NB4 (cell line): ENCODE data around the gene CRTAP.
"Not testable (repeated sequence)": the region's sequence is repeated elsewhere in the genome, so short reads cannot be mapped to it uniquely, and the experiment has no call there.

Experiments
- DNase-seq: peaks from one replicate; pipeline ENCODE4 v3.0.0; 2010; ENCODE audit warnings: low read depth
- H3K4me3 ChIP-seq: one replicate; pipeline ENCODE4 v1.5.1; 2011; ENCODE audit warnings: mild to moderate bottlenecking, low read depth, low read length, moderate library complexity
- MYC ChIP-seq: IDR thresholded peaks from 2 replicates; pipeline ENCODE4 v1.6.1; 2011; ENCODE audit warnings: low read depth, low read length
- POLR2A ChIP-seq: IDR thresholded peaks from 2 replicates; pipeline ENCODE4 v1.6.1; 2011; ENCODE audit warnings: mild to moderate bottlenecking; ENCODE audit not compliant: insufficient read length; ENCODE audit errors: extremely low read depth
- TF ChIP-seq, protein P1 (sequence below): IDR thresholded peaks from 2 replicates; pipeline ENCODE4 v1.6.1; 2011; ENCODE audit warnings: low read depth, low read length
- TF ChIP-seq, protein P2 (sequence below): IDR thresholded peaks from one replicate; pipeline ENCODE4 v1.5.1; 2012; ENCODE audit warnings: low read depth, low read length

The CRTAP gene

DNA sequence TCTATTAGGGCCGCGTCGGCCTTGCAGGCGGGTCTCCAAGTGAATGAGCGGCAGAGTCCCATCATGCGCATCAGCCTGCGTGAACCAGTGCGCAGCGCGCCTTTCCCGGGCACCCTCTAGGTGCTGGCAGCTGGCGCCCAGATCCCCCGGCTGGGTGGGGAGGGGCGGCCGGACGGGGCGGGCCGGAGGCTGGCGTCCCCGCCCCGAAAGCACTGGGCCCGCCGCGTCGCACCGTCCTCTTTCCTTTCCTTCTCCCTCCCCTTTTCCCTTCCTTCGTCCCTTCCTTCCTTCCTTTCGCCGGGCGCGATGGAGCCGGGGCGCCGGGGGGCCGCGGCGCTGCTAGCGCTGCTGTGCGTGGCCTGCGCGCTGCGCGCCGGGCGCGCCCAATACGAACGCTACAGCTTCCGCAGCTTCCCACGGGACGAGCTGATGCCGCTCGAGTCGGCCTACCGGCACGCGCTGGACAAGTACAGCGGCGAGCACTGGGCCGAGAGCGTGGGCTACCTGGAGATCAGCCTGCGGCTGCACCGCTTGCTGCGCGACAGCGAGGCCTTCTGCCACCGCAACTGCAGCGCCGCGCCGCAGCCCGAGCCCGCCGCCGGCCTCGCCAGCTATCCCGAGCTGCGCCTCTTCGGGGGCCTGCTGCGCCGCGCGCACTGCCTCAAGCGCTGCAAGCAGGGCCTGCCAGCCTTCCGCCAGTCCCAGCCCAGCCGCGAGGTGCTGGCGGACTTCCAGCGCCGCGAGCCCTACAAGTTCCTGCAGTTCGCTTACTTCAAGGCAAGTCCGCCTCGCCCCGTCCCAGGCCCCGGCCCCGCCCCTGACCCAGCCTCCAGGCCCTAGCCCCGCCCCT, at the start of gene CRTAP:
Gene CRTAP, plus strand, starts transcription at position 243 of the 850 bp plus-strand sequence. Its CDS starts 64 bp downstream, at position 307.
- TF ChIP-seq, protein P1, sequence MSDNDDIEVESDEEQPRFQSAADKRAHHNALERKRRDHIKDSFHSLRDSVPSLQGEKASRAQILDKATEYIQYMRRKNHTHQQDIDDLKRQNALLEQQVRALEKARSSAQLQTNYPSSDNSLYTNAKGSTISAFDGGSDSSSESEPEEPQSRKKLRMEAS: peak; percentile 59; the same call in 1 of the 2 replicates
- no peak; the same call in 1 of the 2 replicates for TF ChIP-seq MYC
- TF ChIP-seq, protein P2, sequence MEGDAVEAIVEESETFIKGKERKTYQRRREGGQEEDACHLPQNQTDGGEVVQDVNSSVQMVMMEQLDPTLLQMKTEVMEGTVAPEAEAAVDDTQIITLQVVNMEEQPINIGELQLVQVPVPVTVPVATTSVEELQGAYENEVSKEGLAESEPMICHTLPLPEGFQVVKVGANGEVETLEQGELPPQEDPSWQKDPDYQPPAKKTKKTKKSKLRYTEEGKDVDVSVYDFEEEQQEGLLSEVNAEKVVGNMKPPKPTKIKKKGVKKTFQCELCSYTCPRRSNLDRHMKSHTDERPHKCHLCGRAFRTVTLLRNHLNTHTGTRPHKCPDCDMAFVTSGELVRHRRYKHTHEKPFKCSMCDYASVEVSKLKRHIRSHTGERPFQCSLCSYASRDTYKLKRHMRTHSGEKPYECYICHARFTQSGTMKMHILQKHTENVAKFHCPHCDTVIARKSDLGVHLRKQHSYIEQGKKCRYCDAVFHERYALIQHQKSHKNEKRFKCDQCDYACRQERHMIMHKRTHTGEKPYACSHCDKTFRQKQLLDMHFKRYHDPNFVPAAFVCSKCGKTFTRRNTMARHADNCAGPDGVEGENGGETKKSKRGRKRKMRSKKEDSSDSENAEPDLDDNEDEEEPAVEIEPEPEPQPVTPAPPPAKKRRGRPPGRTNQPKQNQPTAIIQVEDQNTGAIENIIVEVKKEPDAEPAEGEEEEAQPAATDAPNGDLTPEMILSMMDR: no peak
- TF ChIP-seq POLR2A: peak; percentile 65
- peak within 1 kb of the TSS; percentile 72 for H3K4me3 ChIP-seq
- DNase-seq: peak; percentile 97

DNA sequence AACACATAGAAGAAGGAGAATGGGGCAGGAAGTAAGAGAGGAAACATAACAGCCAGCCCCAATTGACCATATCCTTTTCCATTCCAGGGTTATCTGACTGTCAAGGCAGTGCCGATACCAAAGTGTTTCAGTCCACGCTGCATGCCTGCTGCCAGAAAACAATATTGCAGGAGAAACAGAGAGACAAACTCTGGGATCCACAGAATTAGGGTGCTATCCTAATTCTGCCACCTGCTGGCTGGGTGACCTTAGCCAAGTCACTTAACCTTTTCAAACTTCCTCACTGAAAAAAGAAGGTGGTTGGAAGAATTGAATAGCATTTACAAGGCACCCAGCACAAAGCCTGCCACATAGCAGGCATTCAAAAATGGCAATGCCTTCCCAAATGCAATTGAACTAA, 48.9 kb upstream of the CRTAP start:
- DNase-seq: peak; percentile 33
- no peak overlapping the region for H3K4me3 ChIP-seq
- TF ChIP-seq, protein P2: peak; percentile 30
- TF ChIP-seq POLR2A: no peak

DNA sequence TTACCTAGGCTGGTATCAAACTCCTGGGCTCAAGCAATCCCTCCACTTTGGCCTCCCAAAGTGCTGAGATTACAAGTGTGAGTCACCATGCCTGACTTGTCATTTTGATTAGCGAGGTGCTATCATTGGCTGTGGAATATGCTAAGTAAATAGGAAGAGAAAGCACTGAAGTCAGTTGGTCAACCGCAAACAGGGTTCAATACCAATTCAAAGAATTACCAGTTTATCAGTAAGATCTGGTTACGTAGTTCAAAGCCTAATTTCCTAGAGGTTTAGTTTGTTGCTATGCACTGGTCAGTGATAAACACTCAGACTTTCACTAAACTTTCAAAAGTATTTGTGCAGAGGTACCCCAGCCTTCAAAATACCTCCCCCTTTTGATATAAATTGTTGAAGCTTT, 46.3 kb upstream of the CRTAP start:
- DNase-seq: no peak
- no peak overlapping the region for H3K4me3 ChIP-seq
- TF ChIP-seq, protein P1: no peak
- TF ChIP-seq, protein P2: no peak
- TF ChIP-seq MYC: no peak
- TF ChIP-seq POLR2A: no peak

DNA sequence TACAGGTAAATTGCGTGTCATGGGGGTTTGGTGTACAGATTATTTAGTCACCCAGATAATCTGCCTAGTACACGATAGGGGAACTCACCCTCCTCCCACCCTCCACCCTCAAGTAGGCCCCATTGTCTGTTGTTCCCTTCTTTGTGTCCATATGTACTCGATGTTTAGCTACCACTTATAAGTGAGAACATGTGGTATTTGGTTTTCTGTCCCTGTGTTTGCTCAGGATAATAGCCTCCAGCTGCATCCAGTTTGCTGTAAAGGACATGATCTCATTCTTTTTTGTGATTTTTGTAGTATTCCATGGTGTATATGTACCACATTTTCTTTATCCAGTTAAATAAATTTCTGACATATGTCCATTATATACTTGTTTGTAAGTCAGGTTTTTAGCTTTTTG, 44.0 kb upstream of the CRTAP start:
- not testable (repeated sequence) for H3K4me3 ChIP-seq, DNase-seq

DNA sequence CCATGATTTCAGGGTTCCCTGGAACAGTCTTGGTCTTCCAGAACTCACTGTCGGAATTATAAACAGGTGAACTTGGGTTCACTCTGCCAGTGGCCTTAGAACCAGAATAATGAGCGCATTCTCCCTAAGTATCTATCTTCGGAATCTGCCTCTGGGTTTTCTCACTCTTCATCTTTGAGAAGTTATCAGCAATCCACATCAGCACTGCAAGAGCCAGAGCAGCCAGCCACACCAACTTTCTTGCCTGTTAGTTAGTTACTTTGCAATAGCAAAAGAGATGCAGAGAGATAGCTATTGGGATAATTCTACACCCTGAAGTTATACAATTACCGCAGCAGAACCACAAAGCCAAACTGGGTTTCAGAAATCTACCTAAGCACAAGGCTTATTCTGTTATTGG, 42.6 kb upstream of the CRTAP start:
- H3K4me3 ChIP-seq: no peak overlapping the region
- DNase-seq: no peak
- no peak for TF ChIP-seq MYC
- TF ChIP-seq, protein P2: no peak
- no peak for TF ChIP-seq POLR2A
- TF ChIP-seq, protein P1: no peak

DNA sequence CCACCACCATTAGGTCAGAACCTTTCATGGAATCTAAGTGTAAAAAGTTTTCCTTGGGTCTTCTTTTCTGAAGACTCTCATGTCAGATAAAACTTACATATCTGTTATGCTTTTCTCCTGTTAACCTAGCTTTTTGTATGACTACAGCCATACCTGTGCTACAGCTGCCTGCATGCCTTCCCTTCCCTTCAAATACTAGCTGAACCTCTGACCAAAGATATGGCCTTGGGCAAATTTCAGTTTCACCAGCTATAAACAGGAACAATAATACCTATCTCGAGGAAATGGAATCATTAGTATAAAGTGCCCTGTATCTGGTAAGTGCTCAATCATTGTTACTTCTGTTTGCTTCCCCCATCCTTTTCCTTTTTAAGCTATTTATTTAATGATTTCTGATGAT, 41.9 kb upstream of the CRTAP start:
- no peak for DNase-seq
- TF ChIP-seq MYC (no peak), POLR2A (no peak)
- TF ChIP-seq, protein P1: no peak
- TF ChIP-seq, protein P2: no peak
- H3K4me3 ChIP-seq: no peak overlapping the region
